ENCODE data around the gene SDR9C7.
"Not testable (repeated sequence)": the region's sequence is repeated elsewhere in the genome, so short reads cannot be mapped to it uniquely, and the experiment has no call there.

Gene SDR9C7

GRCh38 chr12:56897844-56898361 is 36.3 kb downstream of the SDR9C7 start:
- H3K9me2 ChIP-seq (ENCODE audit: low read depth, low read length): no peaks in the 10 kb centered on the region
- no peaks in the 10 kb centered on the region for H3K36me3 ChIP-seq (ENCODE audit: insufficient read depth, low read length)
- no peak overlapping the region for H2AFZ ChIP-seq (ENCODE audit: low read length)
- H3K4me3 ChIP-seq (ENCODE audit: low read depth, low read length, poor library complexity, severe bottlenecking): no peak overlapping the region
- no peak overlapping the region for H3K4me2 ChIP-seq (ENCODE audit: low read length)
- no peak overlapping the region for H3K9ac ChIP-seq (ENCODE audit: low read length)
- H3K27me3 ChIP-seq (ENCODE audit: insufficient read depth, low read length): no peaks in the 10 kb centered on the region
- no peak for TF ChIP-seq CTCF (IDR thresholded peaks at IDR 0.05; ENCODE audit: low read length)
- no peak for TF ChIP-seq EZH2 (IDR thresholded peaks at IDR 0.05; ENCODE audit: borderline replicate concordance, low read length)
- peaks cover 13% of the 10 kb centered on the region; the same call in 1 of the 2 replicates for H3K9me3 ChIP-seq (ENCODE audit: low read length)
- H4K20me1 ChIP-seq (ENCODE audit: insufficient read depth, low read length): no peaks in the 10 kb centered on the region
- no peaks in the 10 kb centered on the region for H3K4me1 ChIP-seq (ENCODE audit: insufficient read depth, low read length, severe bottlenecking)
- H3K27ac ChIP-seq (ENCODE audit: low read depth, low read length, poor library complexity, severe bottlenecking): no peak overlapping the region
- no peaks in the 10 kb centered on the region for H3F3A ChIP-seq (ENCODE audit: insufficient read depth, low read length)
- H3K79me2 ChIP-seq (ENCODE audit: insufficient read depth, low read length): no peaks in the 10 kb centered on the region

GRCh38 chr12:56896082-56896481 is 38.1 kb downstream of the SDR9C7 start:
- no peaks in the 10 kb centered on the region for H3K79me2 ChIP-seq (ENCODE audit: insufficient read depth, low read length)
- no peaks in the 10 kb centered on the region for H3K36me3 ChIP-seq (ENCODE audit: insufficient read depth, low read length)
- no peak overlapping the region for H3K27ac ChIP-seq (ENCODE audit: low read depth, low read length, poor library complexity, severe bottlenecking)
- H3K4me2 ChIP-seq (ENCODE audit: low read length): no peak overlapping the region
- H3K27me3 ChIP-seq (ENCODE audit: insufficient read depth, low read length): no peaks in the 10 kb centered on the region
- H3K9me3 ChIP-seq (ENCODE audit: low read length): peaks cover 12% of the 10 kb centered on the region; the same call in 1 of the 2 replicates
- no peaks in the 10 kb centered on the region for H3F3A ChIP-seq (ENCODE audit: insufficient read depth, low read length)
- no peaks in the 10 kb centered on the region for H3K9me2 ChIP-seq (ENCODE audit: low read depth, low read length)
- TF ChIP-seq CTCF (IDR thresholded peaks at IDR 0.05; ENCODE audit: low read length): no peak
- TF ChIP-seq EZH2 (IDR thresholded peaks at IDR 0.05; ENCODE audit: borderline replicate concordance, low read length): no peak
- no peaks in the 10 kb centered on the region for H4K20me1 ChIP-seq (ENCODE audit: insufficient read depth, low read length)
- no peak overlapping the region for H3K4me3 ChIP-seq (ENCODE audit: low read depth, low read length, poor library complexity, severe bottlenecking)
- H2AFZ ChIP-seq (ENCODE audit: low read length): no peak overlapping the region
- no peaks in the 10 kb centered on the region for H3K4me1 ChIP-seq (ENCODE audit: insufficient read depth, low read length, severe bottlenecking)
- no peak overlapping the region for H3K9ac ChIP-seq (ENCODE audit: low read length)

- no peak for TF ChIP-seq CTCF (IDR thresholded peaks at IDR 0.05; ENCODE audit: low read length)
- no peak for TF ChIP-seq EZH2 (IDR thresholded peaks at IDR 0.05; ENCODE audit: borderline replicate concordance, low read length)
- Histone ChIP-seq H3K36me3 (ENCODE audit: insufficient read depth, low read length) (no peaks in the 10 kb centered on the region), H3K9ac (ENCODE audit: low read length) (no peak overlapping the region)
Measured at GRCh38 chr12:56894698-56895368, 39.4 kb downstream of the SDR9C7 start.

GRCh38 chr12:56891885-56892284 is 42.3 kb downstream of the SDR9C7 start:
- H3K4me1 ChIP-seq (ENCODE audit: insufficient read depth, low read length, severe bottlenecking); H2AFZ ChIP-seq (ENCODE audit: low read length); H3K9me2 ChIP-seq (ENCODE audit: low read depth, low read length); H3K36me3 ChIP-seq (ENCODE audit: insufficient read depth, low read length); H3K27me3 ChIP-seq (ENCODE audit: insufficient read depth, low read length); H3K9me3 ChIP-seq (ENCODE audit: low read length); H3K79me2 ChIP-seq (ENCODE audit: insufficient read depth, low read length); H3K4me2 ChIP-seq (ENCODE audit: low read length); H3F3A ChIP-seq (ENCODE audit: insufficient read depth, low read length); H3K27ac ChIP-seq (ENCODE audit: low read depth, low read length, poor library complexity, severe bottlenecking); H4K20me1 ChIP-seq (ENCODE audit: insufficient read depth, low read length); H3K4me3 ChIP-seq (ENCODE audit: low read depth, low read length, poor library complexity, severe bottlenecking); H3K9ac ChIP-seq (ENCODE audit: low read length): not testable (repeated sequence)

More at GRCh38 chr12:56894698-56895368, 39.4 kb downstream of the SDR9C7 start:
- Histone ChIP-seq H3K9me3 (ENCODE audit: low read length) (peaks cover under 1% of the 10 kb centered on the region; the same call in 1 of the 2 replicates), H3K9me2 (ENCODE audit: low read depth, low read length) (no peaks in the 10 kb centered on the region), H3K27me3 (ENCODE audit: insufficient read depth, low read length) (no peaks in the 10 kb centered on the region), H4K20me1 (ENCODE audit: insufficient read depth, low read length) (no peaks in the 10 kb centered on the region), H3K79me2 (ENCODE audit: insufficient read depth, low read length) (no peaks in the 10 kb centered on the region), H3F3A (ENCODE audit: insufficient read depth, low read length) (no peaks in the 10 kb centered on the region), H3K4me2 (ENCODE audit: low read length) (no peak overlapping the region), H2AFZ (ENCODE audit: low read length) (no peak overlapping the region), H3K4me1 (ENCODE audit: insufficient read depth, low read length, severe bottlenecking) (no peaks in the 10 kb centered on the region), H3K4me3 (ENCODE audit: low read depth, low read length, poor library complexity, severe bottlenecking) (no peak overlapping the region), H3K27ac (ENCODE audit: low read depth, low read length, poor library complexity, severe bottlenecking) (no peak overlapping the region)

Measured in OCI-LY1 (cell line).